SK-N-SH treated with all-trans-retinoic acid at 6 μM for 48 hours (cell line): ENCODE results near the gene CFAP299.

Experiments
- ARNTL ChIP-seq: fragments of 450-650 bp; formaldehyde crosslinking; IDR thresholded peaks from 2 replicates; pipeline ENCODE4 v1.5.0; 2020; ENCODE audit warnings: low read depth, mild to moderate bottlenecking, moderate library complexity, borderline replicate concordance
- BACH2 ChIP-seq: fragments of 250-450 bp; sonication (Bioruptor Pico); IDR thresholded peaks from 2 replicates; pipeline ENCODE4 v1.9.0; 2021; ENCODE audit warnings: mild to moderate bottlenecking, borderline replicate concordance
- ESRRG ChIP-seq: fragments of 250-450 bp; sonication (Bioruptor Pico); IDR thresholded peaks from 2 replicates; pipeline ENCODE4 v1.6.1; 2021; ENCODE audit warnings: mild to moderate bottlenecking
- ISL1 ChIP-seq: fragments of 250-450 bp; sonication (Bioruptor Pico); IDR thresholded peaks from 2 replicates; pipeline ENCODE4 v2.1.2; 2022; ENCODE audit warnings: mild to moderate bottlenecking, moderate library complexity
- PPARA ChIP-seq: fragments of 250-450 bp; sonication (Bioruptor Pico); IDR thresholded peaks from 2 replicates; pipeline ENCODE4 v1.5.0; 2020; ENCODE audit warnings: mild to moderate bottlenecking, borderline replicate concordance
- TCF4 ChIP-seq: fragments of 250-450 bp; sonication (Bioruptor Pico); IDR thresholded peaks from 2 replicates; pipeline ENCODE4 v1.8.0; 2021; ENCODE audit warnings: mild to moderate bottlenecking, moderate library complexity, borderline replicate concordance
- ZC3H10 ChIP-seq: fragments of 250-450 bp; sonication (Bioruptor Pico); IDR thresholded peaks from 2 replicates; pipeline ENCODE4 v1.5.1; 2021; ENCODE audit warnings: mild to moderate bottlenecking, moderate library complexity
- ZFP3 ChIP-seq: fragments of 250-450 bp; sonication (Bioruptor Pico); IDR thresholded peaks from 2 replicates; pipeline ENCODE4 v1.5.0; 2020; ENCODE audit warnings: mild to moderate bottlenecking, moderate library complexity
- TF ChIP-seq, protein P1 (sequence below): fragments of 250-450 bp; sonication (Bioruptor Pico); IDR thresholded peaks from 2 replicates; pipeline ENCODE4 v1.8.0; 2020; ENCODE audit warnings: mild to moderate bottlenecking, moderate library complexity, borderline replicate concordance
- TF ChIP-seq, protein P2 (sequence below): fragments of 250-450 bp; sonication (Bioruptor Pico); IDR thresholded peaks from 2 replicates; pipeline ENCODE4 v1.5.1; 2020; ENCODE audit warnings: low read depth, mild to moderate bottlenecking, moderate library complexity
- TF ChIP-seq, protein P3 (sequence below): fragments of 250-450 bp; sonication (Bioruptor Pico); IDR thresholded peaks from 2 replicates; pipeline ENCODE4 v1.8.0; 2021; ENCODE audit warnings: low read depth, mild to moderate bottlenecking, moderate library complexity, borderline replicate concordance

DNA sequence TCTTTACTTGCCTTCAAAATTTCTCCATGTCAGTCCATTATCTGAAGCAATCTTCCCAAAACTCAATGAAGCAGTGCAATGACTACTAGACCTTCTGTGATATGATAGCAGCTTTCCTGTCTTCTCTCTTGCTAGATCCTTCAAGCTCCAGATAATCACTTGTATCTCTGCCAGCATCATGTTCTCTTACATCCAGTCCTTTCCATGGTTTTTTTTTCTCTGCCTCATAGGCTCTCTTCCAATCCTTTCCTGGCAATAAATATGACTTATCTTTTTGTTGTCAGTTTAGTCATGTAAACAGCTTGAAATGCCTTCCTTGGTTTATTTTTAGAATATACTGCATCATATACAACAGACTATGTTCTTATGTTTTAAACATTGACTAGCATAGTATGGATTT lies 193.5 kb downstream of the CFAP299 start:
- TF ChIP-seq, protein P1, sequence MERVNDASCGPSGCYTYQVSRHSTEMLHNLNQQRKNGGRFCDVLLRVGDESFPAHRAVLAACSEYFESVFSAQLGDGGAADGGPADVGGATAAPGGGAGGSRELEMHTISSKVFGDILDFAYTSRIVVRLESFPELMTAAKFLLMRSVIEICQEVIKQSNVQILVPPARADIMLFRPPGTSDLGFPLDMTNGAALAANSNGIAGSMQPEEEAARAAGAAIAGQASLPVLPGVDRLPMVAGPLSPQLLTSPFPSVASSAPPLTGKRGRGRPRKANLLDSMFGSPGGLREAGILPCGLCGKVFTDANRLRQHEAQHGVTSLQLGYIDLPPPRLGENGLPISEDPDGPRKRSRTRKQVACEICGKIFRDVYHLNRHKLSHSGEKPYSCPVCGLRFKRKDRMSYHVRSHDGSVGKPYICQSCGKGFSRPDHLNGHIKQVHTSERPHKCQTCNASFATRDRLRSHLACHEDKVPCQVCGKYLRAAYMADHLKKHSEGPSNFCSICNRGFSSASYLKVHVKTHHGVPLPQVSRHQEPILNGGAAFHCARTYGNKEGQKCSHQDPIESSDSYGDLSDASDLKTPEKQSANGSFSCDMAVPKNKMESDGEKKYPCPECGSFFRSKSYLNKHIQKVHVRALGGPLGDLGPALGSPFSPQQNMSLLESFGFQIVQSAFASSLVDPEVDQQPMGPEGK (CRISPR knock-in tag), result no peak
- TF ChIP-seq BACH2 (no peak), ESRRG (no peak), ZC3H10 (CRISPR knock-in tag) (no peak), ISL1 (no peak), ARNTL (no peak), PPARA (CRISPR knock-in tag) (no peak), TCF4 (no peak), ZFP3 (CRISPR knock-in tag) (no peak)
- TF ChIP-seq, protein P2, sequence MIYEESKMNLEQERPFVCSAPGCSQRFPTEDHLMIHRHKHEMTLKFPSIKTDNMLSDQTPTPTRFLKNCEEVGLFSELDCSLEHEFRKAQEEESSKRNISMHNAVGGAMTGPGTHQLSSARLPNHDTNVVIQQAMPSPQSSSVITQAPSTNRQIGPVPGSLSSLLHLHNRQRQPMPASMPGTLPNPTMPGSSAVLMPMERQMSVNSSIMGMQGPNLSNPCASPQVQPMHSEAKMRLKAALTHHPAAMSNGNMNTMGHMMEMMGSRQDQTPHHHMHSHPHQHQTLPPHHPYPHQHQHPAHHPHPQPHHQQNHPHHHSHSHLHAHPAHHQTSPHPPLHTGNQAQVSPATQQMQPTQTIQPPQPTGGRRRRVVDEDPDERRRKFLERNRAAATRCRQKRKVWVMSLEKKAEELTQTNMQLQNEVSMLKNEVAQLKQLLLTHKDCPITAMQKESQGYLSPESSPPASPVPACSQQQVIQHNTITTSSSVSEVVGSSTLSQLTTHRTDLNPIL (CRISPR knock-in tag), result no peak
- TF ChIP-seq, protein P3, sequence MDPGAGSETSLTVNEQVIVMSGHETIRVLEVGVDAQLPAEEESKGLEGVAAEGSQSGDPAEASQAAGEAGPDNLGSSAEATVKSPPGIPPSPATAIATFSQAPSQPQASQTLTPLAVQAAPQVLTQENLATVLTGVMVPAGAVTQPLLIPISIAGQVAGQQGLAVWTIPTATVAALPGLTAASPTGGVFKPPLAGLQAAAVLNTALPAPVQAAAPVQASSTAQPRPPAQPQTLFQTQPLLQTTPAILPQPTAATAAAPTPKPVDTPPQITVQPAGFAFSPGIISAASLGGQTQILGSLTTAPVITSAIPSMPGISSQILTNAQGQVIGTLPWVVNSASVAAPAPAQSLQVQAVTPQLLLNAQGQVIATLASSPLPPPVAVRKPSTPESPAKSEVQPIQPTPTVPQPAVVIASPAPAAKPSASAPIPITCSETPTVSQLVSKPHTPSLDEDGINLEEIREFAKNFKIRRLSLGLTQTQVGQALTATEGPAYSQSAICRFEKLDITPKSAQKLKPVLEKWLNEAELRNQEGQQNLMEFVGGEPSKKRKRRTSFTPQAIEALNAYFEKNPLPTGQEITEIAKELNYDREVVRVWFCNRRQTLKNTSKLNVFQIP (CRISPR knock-in tag), result no peak
